ENCODE data around the gene KMT2C. TPM values are rescaled to one million over a fixed set of nuclear protein-coding genes. Genes with fewer than 3 reads are reported as not detected.

KMT2C gene
- total RNA-seq, 1 experiment from 2014 or later = 54.3 TPM

DNA sequence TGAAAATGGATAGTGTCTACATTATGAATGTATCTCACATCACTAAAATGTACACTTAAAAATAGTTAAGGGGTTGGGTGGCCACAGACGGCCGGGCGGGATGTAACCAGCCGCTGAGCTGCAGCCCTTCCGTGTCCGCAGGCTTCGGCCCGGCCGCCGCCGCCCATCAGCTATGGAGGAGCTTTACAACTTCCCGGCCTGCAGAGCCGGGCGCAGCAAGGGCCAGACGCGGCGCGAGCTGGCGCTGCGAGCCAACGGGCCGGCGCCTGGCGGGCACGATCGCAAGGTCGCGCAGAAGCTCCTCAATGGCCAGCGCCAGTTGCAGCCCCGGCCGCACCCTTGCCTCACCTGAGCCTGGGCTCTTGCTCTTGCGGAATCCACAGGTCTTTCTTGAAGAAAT, 69.1 kb downstream of the KMT2C start:
- H3F3A ChIP-seq (ENCODE audit: insufficient read depth, low read depth) = no peaks in the 10 kb centered on the region
- H2AFZ ChIP-seq = no peak overlapping the region
- H3K27ac ChIP-seq = no peak overlapping the region
- ChIA-PET CTCF (no interaction called here), POLR2A (ENCODE audit: unreplicated experiment) (no interaction called here)
- H3K9me3 ChIP-seq (ENCODE audit: insufficient read depth, low read depth) = no peaks in the 10 kb centered on the region
- H3K4me3 ChIP-seq = no peak overlapping the region
- H3K79me2 ChIP-seq (ENCODE audit: low read depth) = peaks cover 77% of the 10 kb centered on the region
- intact Hi-C loops (cut with micrococcal nuclease; ENCODE audit: unreplicated experiment) = no loop called here
- no peaks in the 10 kb centered on the region for H3K36me3 ChIP-seq (ENCODE audit: low read depth)
- H3K27me3 ChIP-seq (ENCODE audit: insufficient read depth, low read depth) = no peaks in the 10 kb centered on the region
- DNase-seq = no peak
- H3K4me2 ChIP-seq = no peak overlapping the region
- no TSS peak for BruUV-seq (replicated peaks)
- no peak for TF ChIP-seq CTCF (conservative IDR thresholded peaks at IDR 0.05)
- TF ChIP-seq EZH2 (IDR thresholded peaks at IDR 0.05; ENCODE audit: low read depth) = no peak
- no peaks in the 10 kb centered on the region for H3K4me1 ChIP-seq (replicated peaks; ENCODE audit: insufficient read depth)
- peaks cover 17% of the 10 kb centered on the region for H4K20me1 ChIP-seq (ENCODE audit: insufficient read depth)
- no peaks in the 10 kb centered on the region for H3K9me2 ChIP-seq (ENCODE audit: insufficient read depth)

DNA sequence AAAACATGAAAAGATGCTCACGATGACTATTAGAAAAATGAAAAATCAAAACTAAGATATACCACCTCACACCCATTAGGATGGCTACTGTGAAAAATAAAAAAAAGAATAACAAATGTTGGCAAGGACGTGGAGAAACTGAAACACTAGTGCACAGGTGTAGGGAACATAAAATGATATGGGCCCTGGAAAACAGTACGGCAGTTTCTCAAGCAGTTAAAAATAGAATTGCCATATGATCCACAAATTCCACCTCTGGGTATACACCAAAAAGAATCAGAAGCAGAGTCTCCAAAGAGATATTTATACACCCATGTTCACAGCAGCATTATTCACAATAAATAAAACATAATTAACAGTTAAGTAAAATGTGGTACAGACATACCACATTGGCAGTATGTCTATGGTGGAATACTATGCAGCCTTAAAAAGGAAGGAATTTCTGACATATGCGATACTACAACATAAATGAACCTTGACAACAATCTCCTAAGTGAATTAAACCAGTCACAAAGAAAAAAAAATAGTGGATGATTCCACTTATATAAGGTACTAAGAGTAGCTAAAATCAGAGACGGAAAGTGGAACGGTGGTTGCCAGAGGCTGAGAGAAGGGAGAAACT, 69.7 kb downstream of the KMT2C start:
- no peaks in the 10 kb centered on the region for H3K9me2 ChIP-seq (ENCODE audit: insufficient read depth)
- CTCF ChIA-PET = no interaction called here
- no peak overlapping the region for H2AFZ ChIP-seq
- no peak for TF ChIP-seq CTCF (conservative IDR thresholded peaks at IDR 0.05)
- TF ChIP-seq EZH2 (IDR thresholded peaks at IDR 0.05; ENCODE audit: low read depth) = no peak
- POLR2A ChIA-PET (ENCODE audit: unreplicated experiment) = no interaction called here
- BruUV-seq (replicated peaks) = no TSS peak
- intact Hi-C loops (cut with micrococcal nuclease; ENCODE audit: unreplicated experiment) = no loop called here
- no peaks in the 10 kb centered on the region for H3K4me1 ChIP-seq (replicated peaks; ENCODE audit: insufficient read depth)
- no peaks in the 10 kb centered on the region for H3K36me3 ChIP-seq (ENCODE audit: low read depth)
- peaks cover 75% of the 10 kb centered on the region for H3K79me2 ChIP-seq (ENCODE audit: low read depth)
- no peak overlapping the region for H3K27ac ChIP-seq
- H4K20me1 ChIP-seq (ENCODE audit: insufficient read depth) = peaks cover 19% of the 10 kb centered on the region
- no peak overlapping the region for H3K4me3 ChIP-seq
- no peak for DNase-seq
- no peaks in the 10 kb centered on the region for H3K9me3 ChIP-seq (ENCODE audit: insufficient read depth, low read depth)
- H3F3A ChIP-seq (ENCODE audit: insufficient read depth, low read depth) = no peaks in the 10 kb centered on the region
- no peaks in the 10 kb centered on the region for H3K27me3 ChIP-seq (ENCODE audit: insufficient read depth, low read depth)
- no peak overlapping the region for H3K4me2 ChIP-seq

GRCh38 chr7:152363798-152364197, 72.0 kb downstream of the KMT2C start:
- H3F3A ChIP-seq (ENCODE audit: insufficient read depth, low read depth) = no peaks in the 10 kb centered on the region
- no peaks in the 10 kb centered on the region for H3K9me3 ChIP-seq (ENCODE audit: insufficient read depth, low read depth)
- no peaks in the 10 kb centered on the region for H3K4me1 ChIP-seq (replicated peaks; ENCODE audit: insufficient read depth)
- no peak for TF ChIP-seq CTCF (conservative IDR thresholded peaks at IDR 0.05)
- TF ChIP-seq EZH2 (IDR thresholded peaks at IDR 0.05; ENCODE audit: low read depth) = no peak
- peaks cover 22% of the 10 kb centered on the region for H4K20me1 ChIP-seq (ENCODE audit: insufficient read depth)
- no peak for DNase-seq
- no peak overlapping the region for H3K27ac ChIP-seq
- no peak overlapping the region for H3K4me3 ChIP-seq
- ChIA-PET POLR2A (ENCODE audit: unreplicated experiment) (no interaction called here), CTCF (no interaction called here)
- no peak overlapping the region for H2AFZ ChIP-seq
- no peaks in the 10 kb centered on the region for H3K27me3 ChIP-seq (ENCODE audit: insufficient read depth, low read depth)
- intact Hi-C loops (cut with micrococcal nuclease; ENCODE audit: unreplicated experiment) = no loop called here
- H3K79me2 ChIP-seq (ENCODE audit: low read depth) = peaks cover 73% of the 10 kb centered on the region
- H3K36me3 ChIP-seq (ENCODE audit: low read depth) = no peaks in the 10 kb centered on the region
- H3K9me2 ChIP-seq (ENCODE audit: insufficient read depth) = no peaks in the 10 kb centered on the region
- no peak overlapping the region for H3K4me2 ChIP-seq
- no TSS peak for BruUV-seq (replicated peaks)
